ENCODE measurements around the gene PWWP2B.

PWWP2B gene

DNA sequence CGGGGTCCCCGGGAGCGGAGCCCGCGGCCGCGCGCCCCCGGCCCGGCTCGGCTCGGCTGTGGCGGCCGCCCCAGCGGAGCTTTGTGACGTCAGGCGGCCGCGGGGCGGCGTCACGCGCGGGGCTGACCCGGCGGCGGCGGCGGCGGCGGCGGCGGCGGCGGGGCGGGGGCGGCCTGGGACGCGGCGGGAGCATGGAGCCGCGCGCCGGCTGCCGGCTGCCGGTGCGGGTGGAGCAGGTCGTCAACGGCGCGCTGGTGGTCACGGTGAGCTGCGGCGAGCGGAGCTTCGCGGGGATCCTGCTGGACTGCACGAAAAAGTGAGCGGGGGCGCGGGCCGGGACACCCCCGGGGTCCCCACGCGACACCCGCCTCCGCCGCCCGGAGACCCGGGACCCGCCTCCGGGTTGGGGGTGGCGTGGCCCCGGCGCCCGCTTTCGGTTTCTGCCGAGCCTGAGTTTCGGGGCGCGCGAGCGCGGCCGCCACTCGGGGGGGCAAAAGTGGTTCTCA, at the start of gene PWWP2B:
PWWP2B (plus strand) TSS at position 165 of the 506 bp plus-strand sequence; CDS start at position 192, 27 bp downstream.
- peak; percentile 76 for DNase-seq

DNA sequence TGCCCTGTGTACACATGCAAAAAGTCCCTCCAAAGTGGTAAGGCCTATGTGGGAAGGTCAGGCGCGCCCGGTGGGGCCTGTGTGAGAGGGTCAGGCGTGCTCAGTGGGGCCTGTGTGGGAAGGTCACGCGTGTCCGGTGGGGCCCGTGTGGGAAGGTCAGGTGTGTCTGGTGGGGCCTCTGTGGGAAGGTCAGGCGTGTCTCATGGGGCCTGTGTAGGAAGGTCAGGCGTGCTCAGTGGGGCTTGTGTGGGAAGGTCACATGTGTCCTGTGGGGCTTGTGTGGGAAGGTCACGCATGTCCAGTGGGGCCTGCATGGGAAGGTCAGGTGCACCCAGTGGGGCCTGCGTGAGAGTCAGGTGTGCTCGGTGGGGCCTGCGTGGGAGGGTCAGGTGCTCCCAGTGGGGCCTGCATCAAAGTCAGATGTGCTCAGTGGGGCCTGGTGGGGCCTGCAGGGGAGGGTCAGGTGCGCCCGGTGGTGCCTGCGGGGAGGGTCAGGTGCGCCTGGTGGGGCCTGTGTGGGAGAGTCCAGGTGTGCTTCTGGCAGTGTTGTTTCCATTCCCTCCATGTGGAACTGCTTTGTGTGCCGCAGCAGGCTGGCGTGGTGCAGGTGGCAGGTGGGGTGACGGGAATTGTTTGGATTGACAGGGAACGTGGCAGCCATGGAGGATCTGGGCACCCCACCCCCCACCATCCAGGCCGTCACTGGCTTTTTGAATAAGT, 49.6 kb upstream of the PWWP2B start:
- DNase-seq, result no peak

DNA sequence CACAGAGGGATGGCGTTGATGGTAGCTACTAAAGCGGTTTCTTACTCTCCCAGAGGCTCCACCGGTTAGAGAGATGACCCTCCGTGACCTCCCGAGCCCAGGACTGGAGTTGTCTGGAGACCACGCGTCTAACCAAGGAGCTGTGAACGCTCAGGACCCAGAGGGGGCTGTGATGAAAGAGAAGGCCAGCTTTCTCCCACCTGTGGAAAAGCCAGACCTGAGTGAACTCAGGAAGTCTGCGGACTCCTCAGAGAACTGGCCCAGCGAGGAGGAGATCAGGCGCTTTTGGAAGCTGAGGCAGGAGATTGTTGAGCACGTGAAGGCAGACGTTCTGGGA, 49.1 kb upstream of the PWWP2B start:
- no peak for DNase-seq

DNA sequence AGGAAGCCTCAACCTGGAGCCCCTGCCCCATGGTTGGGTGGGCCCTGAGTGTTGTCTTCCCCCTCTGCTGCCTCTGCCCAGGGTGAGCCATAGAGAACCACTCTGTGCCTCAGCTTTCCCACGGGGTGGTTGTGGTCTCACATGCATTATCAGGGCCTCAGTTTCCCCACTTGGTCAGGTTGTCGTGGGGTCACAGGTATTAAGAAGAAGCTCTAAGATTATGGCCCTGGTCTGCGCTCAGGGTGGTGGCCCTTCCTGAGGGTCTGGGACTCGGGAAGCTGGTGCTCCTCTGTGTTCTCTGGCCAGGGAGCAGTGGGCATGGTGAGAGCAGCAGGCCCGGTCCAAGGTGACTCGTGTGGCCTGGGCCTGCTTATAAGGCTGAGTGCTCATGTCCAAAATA, 47.2 kb upstream of the PWWP2B start:
- DNase-seq, result no peak

DNA sequence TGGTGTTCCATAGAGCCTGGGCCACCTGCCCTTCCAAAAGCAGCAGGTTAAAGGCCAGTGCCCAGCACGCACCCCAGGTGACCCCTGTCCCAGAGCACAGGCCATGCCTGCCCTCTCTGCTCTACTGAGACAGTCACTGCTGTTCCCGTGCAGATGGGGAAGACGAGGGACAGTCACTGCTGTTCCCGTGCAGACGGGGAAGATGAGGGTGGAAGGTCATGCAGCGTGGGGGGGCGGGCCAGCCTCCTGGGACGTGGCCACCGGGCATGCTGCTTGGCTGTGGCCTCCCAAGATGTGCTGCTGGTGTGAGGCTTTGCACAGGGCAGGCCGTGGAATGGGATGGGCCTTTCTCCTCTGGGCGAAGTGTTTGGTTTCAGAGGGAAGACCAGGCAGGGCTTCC, 46.6 kb upstream of the PWWP2B start:
- DNase-seq, result no peak

DNA sequence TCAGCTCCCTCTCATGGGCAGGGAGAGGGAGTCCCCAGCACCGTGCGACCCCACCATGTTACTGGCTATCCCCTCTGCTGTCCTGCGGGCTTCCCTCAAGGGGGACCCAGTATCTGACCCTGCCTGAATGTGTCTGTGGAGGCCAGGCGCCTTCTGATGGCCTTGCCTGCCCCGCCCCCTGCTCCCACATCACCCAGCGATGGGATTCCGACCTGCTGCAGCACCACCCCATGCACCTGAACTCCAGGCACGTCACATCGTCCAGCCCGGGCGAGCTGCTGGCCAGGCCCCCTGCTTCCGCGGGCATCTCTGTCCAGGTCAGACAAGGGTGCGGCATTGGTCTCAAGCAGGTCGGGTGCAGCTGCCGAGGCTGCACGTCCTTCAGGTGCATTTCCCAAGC, 46.1 kb upstream of the PWWP2B start:
- DNase-seq, result no peak

DNA sequence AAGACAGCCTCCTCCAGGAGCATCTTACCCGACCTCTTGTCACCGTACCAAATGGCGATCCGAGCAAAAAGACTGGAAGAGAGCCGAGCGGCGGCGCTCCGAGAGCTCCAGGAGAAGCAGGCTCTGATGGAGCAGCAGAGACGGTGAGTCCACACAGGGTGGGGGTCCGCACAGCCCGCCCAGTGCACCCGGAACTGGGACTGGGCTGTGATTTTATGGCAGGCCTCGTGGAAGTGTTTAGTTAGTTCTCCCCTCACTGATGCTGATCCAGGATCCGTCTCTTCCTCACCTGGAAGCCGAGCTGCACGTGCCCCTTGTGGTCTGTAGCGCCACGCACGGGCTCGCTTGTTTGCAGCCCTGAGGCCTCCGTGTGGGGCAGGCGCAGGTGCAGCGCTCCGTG, 45.4 kb upstream of the PWWP2B start:
- peak; percentile 80 for DNase-seq

DNA sequence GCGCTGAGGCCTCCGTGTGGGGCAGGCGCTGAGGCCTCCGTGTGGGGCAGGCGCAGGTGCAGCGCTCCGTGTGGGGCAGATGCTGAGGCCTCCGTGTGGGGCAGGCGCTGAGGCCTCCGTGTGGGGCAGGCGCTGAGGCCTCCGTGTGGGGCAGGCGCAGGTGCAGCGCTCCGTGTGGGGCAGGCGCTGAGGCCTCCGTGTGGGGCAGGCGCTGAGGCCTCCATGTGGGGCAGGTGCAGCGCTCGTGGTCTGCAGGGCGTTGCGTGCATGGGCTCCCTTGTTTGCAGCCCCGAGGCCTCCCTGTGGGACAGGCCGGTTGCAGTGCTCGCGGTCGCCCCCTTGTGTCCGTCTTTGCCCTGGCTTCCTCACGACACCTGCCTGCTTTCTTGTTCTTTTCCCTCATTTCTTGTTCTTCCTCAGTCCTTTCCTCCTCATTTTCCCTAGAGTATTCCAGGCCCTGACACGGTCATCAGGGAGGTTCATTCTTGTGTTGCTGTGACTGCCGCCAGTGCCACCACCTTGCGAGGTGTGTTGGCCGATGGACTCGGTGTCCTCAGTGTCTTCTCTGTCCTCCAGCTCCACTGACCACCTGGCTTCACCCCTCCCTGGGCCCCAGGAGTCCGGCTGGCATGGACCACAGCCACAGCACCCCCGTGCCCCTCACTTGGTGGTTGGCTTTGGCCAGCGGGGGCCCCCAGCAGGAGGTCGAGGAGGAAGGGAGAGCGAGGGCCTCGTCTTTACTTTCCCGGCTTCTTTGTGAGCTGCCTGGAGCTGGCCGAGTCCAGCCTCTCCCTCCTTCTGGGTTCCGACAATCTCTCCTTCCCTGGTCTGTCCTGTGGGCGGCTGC, 44.3 kb upstream of the PWWP2B start:
- peak; percentile 86 for DNase-seq

DNA sequence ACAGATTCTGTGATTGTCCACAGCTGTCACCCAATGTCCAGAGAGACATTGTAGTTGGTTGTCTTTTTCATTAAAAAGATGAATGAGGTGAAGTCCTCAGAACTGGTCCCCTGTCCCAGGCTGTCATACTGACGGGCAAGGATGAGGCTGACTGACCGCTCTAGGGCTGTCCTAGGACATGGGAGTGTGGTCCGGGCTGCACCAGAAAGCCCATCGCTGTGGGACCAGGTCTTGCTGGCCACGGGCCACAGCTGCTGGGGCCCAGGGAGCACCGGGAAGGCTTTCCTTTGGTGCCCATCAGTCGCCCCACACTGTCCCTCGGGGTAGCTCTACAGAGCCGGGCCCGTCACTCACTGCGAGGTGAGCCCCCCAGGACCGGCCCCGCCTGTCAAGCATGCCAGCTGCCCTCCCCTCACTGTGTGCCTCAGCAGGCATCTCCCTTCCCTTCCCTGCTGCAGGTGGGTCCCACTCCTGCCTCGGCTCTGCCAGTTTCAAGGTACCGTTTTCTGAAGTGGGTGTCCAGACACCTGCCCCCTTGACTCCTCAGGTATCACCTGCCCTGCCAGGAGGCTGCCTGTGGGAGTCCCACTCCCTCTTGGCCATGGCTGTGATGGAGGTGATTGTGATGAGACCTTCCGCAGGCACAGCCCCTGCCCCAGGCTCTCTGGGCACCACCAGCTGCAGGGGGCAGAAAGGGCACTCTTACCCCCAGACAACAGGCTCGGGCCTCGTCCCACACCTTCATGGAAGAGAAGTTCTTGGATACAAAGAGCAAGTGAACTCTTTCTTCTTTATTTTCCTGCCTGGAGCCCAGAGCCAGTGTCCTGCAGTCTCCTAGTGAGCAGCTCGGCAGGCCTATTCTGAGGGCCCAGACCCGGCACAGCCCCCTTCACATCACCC, 43.3 kb upstream of the PWWP2B start:
- DNase-seq, result no peak

DNA sequence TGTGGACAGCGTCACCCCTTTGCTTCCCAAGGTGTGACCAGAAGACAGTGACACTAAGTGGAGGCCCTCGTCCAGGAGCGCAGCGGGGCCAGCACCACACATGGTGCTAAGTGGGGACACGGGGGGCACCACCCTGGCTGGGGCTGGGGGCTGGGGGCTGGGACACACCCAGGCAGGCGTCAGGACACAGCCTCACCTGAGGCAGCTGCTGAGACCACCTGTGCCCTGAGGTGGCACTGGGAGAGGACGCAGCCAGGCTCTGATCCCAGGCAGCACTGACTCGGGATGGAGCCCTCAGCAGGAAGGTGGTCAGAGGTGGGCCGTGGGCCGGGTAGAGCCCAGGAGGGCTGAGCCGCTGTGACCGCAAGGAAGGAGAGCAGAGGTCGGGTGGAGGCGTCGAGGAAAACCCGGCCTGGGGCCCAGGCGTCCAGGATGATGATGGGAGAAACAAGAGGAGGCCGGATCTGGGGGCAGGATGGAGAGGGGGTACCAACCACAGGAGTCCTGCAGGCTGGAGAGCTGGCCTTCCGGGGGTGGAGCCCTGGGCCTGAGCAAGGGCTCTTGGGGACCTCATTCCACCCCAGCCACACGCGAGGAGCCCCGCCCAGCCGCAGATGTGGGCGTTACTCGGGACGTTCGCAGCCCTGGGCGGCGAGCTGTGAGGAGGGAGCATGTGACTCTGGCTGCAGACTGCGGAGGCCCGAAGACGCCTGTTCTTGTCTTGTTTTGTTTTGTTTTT, 42.5 kb upstream of the PWWP2B start:
- no peak for DNase-seq

DNA sequence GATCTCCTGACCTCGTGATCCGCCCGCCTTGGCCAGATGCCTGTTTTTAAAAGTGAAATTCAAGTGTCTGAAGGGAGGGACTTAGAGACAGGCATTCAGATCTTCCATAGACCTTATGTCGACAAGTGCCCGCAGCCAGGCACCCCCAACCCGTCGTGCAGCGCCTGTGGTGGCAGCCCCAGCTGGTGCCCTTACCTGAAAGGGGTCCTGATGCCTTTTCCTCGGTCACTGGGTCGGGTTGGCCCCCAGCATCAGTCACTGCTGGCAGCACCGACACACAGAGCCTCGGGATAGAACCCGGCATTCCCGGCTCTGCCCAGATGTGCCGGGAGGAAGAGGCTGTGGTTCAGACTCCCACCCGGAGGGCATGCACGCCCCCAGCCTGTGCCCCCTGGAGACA, 41.7 kb upstream of the PWWP2B start:
- DNase-seq, result no peak

DNA sequence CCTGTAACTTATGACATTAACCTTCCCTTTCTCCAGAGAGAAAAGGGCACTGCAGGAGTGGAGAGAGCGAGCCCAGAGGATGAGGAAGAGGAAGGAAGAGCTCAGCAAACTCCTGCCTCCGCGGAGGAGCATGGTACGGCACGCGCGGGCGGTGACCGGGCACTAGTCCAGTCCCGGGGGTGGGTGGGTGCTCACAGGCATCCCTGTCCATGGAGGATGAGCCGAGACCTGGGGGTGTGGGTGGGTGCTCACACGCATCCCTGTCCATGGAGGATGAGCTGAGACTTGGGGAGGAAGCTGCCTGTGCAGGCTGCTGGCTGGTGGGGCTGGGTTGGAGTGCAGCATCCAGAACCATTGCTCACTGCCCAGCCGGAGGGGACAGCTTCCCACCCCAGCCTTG, 41.2 kb upstream of the PWWP2B start:
- no peak for DNase-seq

DNA sequence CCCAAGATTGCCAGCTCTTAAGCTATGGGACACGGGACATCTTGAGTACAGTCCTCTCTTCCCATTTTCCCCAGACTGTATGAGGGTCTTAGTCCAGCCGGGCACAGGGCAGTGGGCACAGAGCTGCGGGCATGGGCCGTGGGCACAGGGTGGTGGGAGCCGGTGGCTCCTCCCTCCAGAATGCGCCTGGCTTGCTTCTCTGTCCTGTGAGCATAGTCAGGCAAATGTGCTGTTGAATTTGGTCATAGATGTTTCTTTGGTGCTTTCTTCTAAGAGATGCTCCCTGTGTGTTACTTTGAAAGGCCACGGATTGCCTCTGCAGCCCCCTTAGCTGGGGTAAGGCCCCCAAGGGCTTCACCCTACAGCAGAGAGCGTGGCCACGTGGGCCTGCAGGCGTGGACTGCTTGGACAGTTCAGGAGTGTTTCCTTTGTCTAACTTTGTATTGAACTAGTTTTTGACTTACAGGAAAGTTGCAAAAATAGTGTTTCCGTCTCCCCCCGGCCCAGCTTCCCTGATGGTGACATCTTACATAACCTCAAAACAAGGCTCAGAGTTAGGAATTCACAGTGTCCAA, 40.3 kb upstream of the PWWP2B start:
- no peak for DNase-seq

DNA sequence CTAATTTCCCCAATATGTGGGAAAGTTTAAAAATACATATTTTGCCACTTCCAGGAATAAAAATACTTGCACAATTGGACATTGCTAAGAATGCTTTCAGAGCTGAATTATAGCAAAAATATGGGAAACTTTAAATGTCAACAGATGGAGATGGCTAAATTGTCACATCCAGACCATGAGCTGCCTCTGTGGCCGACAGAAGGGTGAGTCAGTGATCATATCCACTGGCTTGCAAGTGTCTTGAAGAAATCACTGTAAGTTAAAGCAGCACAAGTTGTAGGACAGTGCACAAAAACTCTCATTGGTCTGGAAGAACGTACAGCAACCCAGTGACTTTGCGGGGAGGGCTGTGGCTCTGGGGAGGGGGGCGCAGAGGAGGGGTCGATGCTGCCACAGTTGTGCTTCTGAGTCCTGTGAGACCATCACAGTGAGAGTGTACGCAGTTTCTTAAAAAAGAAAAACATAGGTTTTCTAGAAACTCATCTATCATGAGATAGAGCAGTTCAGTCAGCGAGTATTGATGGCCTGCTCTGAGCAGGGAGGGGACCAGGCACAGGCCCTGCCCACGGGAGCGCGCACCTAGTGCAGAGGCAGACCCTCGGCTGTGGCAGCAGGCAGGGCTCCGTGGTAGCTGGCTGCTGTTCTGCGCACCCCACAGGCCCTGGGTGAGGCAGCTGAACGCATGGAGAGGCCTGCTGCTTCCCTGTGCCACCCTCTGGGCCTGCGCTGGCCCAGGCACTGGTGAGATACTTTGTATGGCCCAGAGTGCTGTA, 39.5 kb upstream of the PWWP2B start:
- no peak for DNase-seq

DNA sequence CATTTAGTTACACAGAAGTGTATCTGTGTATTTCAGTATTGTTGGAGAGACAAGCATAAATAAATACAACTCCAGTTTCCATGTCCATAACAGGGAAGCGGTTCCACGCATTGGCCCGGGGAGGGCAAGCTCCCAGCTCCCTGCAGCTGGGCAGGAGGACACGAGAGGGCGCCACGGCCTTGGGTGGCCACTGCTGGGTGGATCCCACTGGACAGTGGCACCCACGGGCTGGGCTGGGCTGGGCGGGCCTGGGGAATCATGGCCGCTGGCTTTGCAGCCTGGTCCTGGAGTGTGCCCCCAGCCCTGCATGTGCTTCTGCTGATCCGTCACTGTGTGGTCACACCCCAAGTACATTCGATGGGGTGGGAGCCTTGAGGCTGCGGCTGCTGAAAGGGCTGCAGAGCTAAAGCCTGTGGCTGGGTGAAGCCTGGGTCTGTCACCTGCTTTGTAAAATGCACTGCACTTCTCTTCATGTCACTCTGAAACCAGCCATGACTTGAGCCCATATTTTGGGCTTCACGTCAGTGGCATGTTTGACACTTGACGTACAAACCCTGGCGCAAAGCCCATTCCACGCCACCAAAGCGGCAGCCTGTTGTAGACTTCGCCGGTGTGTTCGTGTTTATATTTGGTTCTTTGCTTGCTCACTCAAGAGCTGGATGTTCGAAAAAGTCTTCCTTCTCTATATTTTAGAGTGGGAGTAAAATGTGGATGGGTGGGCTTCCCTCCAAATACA, 37.5 kb upstream of the PWWP2B start:
- DNase-seq, result no peak

DNA sequence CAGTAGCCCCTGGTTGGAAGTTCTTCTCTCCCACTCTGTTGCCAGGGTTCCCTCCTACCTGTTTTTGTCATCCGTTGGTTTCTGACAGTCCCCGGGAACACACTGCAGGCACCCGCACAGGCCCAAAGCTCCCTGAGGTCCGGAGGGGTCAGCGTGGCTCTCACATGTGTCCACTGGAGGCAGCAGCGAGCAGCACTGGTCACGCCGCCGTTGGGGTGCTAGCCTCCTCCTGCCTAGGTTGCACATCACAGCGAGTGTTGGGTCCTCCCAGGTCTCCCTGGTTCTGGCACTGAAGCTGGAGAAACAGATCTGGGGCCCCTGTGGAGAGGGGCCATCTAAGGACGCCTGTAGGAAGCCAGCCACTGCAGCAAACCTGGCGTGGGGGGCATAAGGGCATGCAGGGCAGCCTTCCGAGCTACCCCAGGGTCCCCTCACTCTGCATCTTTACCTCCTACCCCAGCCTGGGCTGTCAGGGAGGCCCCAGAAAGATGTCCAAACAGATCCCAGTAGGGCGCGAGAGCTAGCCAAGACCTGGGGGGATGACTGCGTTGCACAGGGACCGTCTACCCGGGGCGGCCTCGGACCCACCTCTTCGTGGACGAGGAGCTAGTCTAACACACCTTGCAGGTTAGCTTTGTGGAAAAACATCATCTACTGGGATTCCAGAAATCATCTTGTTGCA, 36.1 kb upstream of the PWWP2B start:
- peak; percentile 37 for DNase-seq

DNA sequence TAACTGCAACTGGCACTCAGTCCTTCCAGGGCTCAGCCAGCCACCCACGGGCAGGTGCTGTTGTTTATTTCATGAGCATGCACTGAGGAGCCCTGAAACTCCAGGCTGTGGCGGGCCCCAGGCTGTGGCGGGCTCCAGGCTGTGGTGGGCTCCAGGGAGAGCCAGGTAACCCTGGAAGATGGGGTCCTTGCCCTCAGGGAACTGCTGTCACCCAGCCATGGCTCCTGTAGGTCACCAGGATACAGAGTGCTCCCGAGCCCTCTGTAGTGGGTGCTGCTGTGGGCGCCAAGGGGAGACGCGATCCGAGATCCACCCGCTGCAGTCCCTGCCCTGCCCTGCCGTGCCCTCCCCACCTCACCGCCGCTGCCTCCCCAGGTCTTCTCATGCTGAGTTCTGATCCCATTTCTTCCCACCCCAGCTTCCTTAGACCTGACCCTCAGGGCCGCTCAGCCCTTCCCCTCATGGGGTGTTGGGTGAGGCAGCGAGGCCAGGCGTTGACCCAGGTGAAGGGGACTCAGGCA, 35.4 kb upstream of the PWWP2B start:
- no peak for DNase-seq

DNA sequence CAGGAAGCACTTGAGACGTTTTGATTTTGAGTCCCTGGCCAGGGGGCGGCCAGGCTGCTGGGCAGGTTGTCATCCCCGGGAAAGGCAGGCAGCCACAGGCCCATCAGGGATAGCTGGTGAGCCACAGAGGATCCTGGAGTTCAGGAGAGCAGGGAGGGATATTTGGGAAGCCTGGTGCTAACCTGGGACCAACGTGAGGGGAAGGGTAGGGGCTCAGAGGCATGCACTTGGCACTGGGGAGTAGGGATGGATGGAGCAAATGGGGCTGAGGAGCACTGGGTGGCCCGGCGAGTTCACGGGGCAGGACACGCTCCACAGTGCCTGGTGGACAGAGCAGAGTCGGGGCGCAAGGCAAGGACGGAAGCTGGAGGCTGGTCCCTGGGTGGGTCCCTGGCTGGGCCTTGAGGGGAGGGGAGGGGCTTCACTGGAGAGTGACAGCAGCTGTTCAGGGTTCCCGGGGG, 34.8 kb upstream of the PWWP2B start:
- no peak for DNase-seq

DNA sequence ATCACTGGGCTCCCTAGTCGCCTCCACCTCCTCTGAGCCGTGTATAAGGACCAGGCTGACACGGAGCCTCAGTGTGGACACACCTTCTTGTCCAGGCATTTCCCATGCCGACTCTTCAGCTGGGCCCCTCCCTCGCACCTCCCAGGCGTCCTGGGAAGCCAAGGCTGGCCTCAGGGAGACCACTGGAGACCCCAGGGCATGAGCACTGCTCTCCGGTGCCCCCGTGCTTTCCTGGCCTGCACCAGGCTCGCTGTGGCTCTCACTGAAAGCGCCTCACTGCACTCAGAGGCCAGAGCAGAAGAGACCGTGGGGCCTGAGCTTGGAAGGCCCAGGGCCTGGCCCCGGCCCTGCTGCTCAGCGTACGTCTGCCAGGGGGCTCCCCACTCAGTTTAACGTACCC, 33.6 kb upstream of the PWWP2B start:
- DNase-seq, result no peak

Data from DMS53 (cell line).